Activated CD4-positive, alpha-beta memory T cell treated with anti-CD3 and anti-CD28 coated beads, Interleukin-2, amount 10 ng/mL, durations not matched to agents 7 days and 5 days (primary cell): Measurements from ENCODE around the gene DCDC2C. TPM values are rescaled to one million over a fixed set of nuclear protein-coding genes. Genes with fewer than 3 reads are reported as not detected.

Source experiments
- CTCF ChIA-PET: fragments of 350-600 bp; sonication (Branson Sonifier 250); formaldehyde crosslinking; loops from one replicate; lab custom pipeline; 2021; ENCODE audit warnings: antibody characterized with exemption, inconsistent platforms; lab: Charles Lee
- POLR2A ChIA-PET: fragments of 350-600 bp; sonication (Branson Sonifier 250); formaldehyde crosslinking; loops from one replicate; lab custom pipeline; 2021; ENCODE audit warnings: antibody characterized with exemption; lab: Charles Lee
- DNase-seq: peaks from one replicate; pipeline ENCODE4 v3.0.0-alpha.2; 2020
- H3K27ac Mint-ChIP-seq: one replicate; pipeline ENCODE4 v1.8.0; 2021; ENCODE audit warnings: mild to moderate bottlenecking, mixed read lengths
- H3K27me3 Mint-ChIP-seq: one replicate; pipeline ENCODE4 v1.8.0; 2021; ENCODE audit warnings: mixed read lengths
- H3K36me3 Mint-ChIP-seq: one replicate; pipeline ENCODE4 v1.8.0; 2021; ENCODE audit warnings: low read depth, mixed read lengths
- H3K4me1 Mint-ChIP-seq: one replicate; pipeline ENCODE4 v1.8.0; 2021; ENCODE audit warnings: mixed read lengths
- H3K4me3 Mint-ChIP-seq: one replicate; pipeline ENCODE4 v1.8.0; 2021; ENCODE audit warnings: mild to moderate bottlenecking, mixed read lengths
- H3K9me3 Mint-ChIP-seq: one replicate; pipeline ENCODE4 v1.8.0; 2021; ENCODE audit warnings: mixed read lengths
- total RNA-seq, 2 experiments: library from RNA; stranded (reverse); gene quantifications; one replicate each; pipeline ENCODE4 v1.2.3, GENCODE V29; 2021

The DCDC2C gene
- total RNA-seq, 2 experiments from 2014 or later: not detected

DNA sequence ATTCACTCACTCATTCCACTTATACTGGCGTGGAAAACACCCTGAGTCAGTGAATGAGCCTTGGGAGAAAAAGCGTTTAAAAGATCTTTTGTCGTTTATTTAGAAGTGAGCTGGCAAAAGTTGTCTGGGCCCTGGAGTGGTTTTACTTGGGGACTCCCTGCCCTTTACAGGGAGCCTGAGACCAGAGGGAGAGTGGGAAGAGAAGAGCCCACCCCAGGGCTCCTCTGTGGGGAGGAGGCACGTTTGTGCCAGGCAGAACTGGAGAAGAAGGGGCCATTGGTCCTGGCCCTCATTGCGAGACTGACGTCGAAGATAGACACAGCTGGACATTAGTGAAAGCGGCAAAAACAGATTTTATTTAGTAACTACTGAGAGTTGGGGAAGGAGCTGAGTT, 25.7 kb downstream of the DCDC2C start:
- POLR2A ChIA-PET: no interaction called here
- H3K27ac Mint-ChIP-seq: no peak overlapping the region
- no peak overlapping the region for H3K4me3 Mint-ChIP-seq
- H3K4me1 Mint-ChIP-seq: no peaks in the 10 kb centered on the region
- H3K27me3 Mint-ChIP-seq: peaks cover 2% of the 10 kb centered on the region
- DNase-seq: no peak
- no peaks in the 10 kb centered on the region for H3K9me3 Mint-ChIP-seq
- CTCF ChIA-PET: interaction anchor here (1.9 to 5.9 kb wide), 2 partner anchors 11 to 53 kb away, joined by 4 to 71 read pairs; no protein-coding TSS in a partner anchor
- no peaks in the 10 kb centered on the region for H3K36me3 Mint-ChIP-seq

DNA sequence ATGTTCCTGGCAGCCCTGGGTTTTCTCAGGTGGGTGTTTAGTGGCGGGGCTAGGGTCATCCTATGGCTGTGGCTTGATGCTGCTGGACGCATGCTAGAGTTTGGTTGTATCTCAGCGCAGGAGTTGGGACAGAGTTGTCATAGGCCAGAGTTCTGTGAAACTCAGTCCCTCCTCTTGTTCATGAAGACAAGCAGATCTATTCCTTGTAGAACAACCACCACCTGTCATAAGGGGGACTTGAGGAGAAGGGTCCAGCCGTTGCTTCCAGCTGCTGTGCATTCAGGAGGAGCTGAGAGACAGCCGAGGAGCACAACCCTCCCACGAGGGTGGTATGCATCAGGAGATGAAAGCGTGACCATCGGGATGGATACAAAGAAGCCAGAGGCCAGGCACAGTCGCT, 26.4 kb downstream of the DCDC2C start:
- ChIA-PET CTCF (interaction anchor here (0.5 to 5.9 kb wide), 2 partner anchors 53 to 537 kb away, joined by 3 to 71 read pairs; no protein-coding TSS in a partner anchor), POLR2A (no interaction called here)
- H3K4me3 Mint-ChIP-seq: no peak overlapping the region
- no peaks in the 10 kb centered on the region for H3K36me3 Mint-ChIP-seq
- DNase-seq: no peak
- no peak overlapping the region for H3K27ac Mint-ChIP-seq
- no peaks in the 10 kb centered on the region for H3K9me3 Mint-ChIP-seq
- H3K4me1 Mint-ChIP-seq: no peaks in the 10 kb centered on the region
- peaks cover 6% of the 10 kb centered on the region for H3K27me3 Mint-ChIP-seq

DNA sequence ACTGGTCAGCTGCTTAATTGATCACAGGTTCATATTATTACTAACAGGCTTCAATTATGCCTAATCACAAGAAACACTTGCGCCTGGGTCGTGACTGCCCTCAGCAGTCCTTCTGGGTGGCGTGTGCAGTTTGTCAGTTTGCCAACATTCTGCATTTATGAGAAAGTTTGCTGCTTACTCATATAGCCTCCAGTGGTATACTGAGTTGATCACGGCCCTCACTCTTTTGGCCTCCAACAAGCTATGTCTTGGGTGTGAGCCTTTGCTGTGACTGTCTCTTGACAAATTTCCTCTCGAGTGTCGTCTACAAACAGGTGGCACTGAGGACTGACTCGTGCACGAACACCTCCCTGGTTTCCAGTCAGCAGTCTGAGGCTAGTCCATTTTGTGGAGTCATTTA, 27.3 kb downstream of the DCDC2C start:
- Mint-ChIP-seq H3K4me3 (no peak overlapping the region), H3K4me1 (no peaks in the 10 kb centered on the region), H3K36me3 (no peaks in the 10 kb centered on the region), H3K9me3 (no peaks in the 10 kb centered on the region), H3K27ac (no peak overlapping the region), H3K27me3 (peaks cover 6% of the 10 kb centered on the region)
- POLR2A ChIA-PET: no interaction called here
- no peak for DNase-seq
- CTCF ChIA-PET: interaction anchor here (5.9 kb wide), 1 partner anchor 52 kb away, joined by 71 read pairs; no protein-coding TSS in a partner anchor

DNA sequence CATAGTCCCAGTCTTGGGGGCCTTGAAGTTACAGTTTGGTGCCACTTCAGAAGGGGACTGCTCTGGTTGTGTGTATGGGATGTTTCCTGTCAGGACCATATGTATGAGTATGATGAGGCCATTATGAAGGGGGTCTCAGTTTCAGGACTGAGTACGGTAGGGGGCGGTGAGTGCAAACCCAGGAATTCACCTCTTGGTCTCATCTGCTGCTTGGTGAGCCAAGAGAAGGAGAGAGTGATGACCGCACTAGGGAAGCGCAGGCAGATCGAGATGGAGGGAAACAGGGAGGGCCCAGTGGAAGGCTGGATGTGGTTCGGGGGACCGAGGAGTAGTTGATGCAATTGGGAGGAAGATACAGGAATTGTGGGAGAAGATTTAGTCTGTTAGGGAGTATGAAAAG, 28.5 kb downstream of the DCDC2C start:
- DNase-seq: no peak
- Mint-ChIP-seq H3K4me3 (no peak overlapping the region), H3K36me3 (no peaks in the 10 kb centered on the region), H3K4me1 (no peaks in the 10 kb centered on the region), H3K27ac (no peak overlapping the region), H3K27me3 (peaks cover 14% of the 10 kb centered on the region), H3K9me3 (no peaks in the 10 kb centered on the region)
- CTCF ChIA-PET: interaction anchor here (5.9 kb wide), 1 partner anchor 51 kb away, joined by 71 read pairs; no protein-coding TSS in a partner anchor
- POLR2A ChIA-PET: no interaction called here

DNA sequence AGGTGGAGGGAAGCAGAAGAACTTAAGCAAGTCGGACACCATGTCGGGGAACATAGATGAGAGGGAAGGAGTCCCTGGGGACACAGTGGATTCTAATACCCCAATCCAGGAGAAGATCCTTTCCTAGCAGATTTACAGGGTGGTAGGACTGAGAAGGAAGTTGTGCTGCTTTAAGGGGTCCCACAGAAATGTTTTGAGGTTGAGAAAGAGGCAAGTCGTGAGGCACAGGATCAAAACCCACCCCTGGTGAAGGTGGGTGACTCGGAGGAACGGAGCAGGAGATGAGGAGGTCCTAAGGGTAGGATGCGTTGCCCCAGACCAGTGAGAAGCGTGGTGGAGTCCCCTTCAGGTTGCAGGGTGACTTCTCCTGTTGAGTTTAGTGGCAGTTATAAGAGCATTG, 32.7 kb downstream of the DCDC2C start:
- Mint-ChIP-seq H3K27ac (no peak overlapping the region), H3K4me1 (no peaks in the 10 kb centered on the region), H3K4me3 (no peak overlapping the region), H3K27me3 (peaks cover 14% of the 10 kb centered on the region), H3K9me3 (no peaks in the 10 kb centered on the region), H3K36me3 (no peaks in the 10 kb centered on the region)
- DNase-seq: no peak
- CTCF ChIA-PET: no interaction called here
- POLR2A ChIA-PET: no interaction called here

DNA sequence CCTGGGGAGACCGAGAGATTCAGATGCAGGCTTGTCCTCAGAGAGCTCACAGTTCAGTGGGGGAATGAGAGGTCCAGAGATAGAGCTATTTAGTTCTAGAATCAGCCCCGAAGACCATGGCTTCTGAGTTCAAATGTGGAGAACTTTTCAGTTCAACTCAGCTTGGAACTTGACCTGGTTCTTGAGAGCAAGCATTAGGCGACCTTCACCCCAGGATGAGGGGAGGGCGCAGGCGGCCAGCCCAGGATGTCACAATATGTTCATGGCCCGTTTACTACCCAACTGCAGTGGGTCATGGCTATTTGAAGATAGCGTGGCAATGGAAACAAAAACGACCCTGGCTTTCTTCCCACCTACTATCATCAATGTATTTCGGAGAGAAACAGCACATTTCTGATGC, 33.8 kb downstream of the DCDC2C start:
- Mint-ChIP-seq H3K4me1 (no peaks in the 10 kb centered on the region), H3K27ac (no peak overlapping the region), H3K27me3 (peaks cover 12% of the 10 kb centered on the region), H3K36me3 (no peaks in the 10 kb centered on the region), H3K4me3 (no peak overlapping the region), H3K9me3 (no peaks in the 10 kb centered on the region)
- ChIA-PET CTCF (interaction anchor here (2.0 kb wide), 1 partner anchor 9 kb away, joined by 7 read pairs; no protein-coding TSS in a partner anchor), POLR2A (no interaction called here)
- no peak for DNase-seq

DNA sequence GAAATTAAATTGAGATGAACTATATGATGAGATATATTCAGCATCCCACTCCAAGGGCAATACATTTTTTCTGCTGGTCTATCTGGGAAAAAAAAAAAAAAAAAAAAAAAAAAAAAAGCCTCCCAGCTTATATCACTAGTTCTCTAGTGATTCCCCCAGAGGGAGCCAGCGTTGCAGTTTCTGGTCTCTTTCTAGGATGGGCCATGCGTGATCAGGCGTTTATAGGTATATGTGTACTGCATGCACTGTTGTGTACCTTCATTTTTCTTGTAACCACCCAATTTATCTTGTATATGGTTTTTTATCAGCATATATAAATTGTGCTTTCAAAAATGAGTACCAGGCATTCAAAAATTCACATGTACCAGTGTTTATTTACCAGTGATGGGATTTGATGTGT, 35.1 kb downstream of the DCDC2C start:
- H3K4me3 Mint-ChIP-seq: no peak overlapping the region
- CTCF ChIA-PET: interaction anchor here (1.3 to 2.0 kb wide), 2 partner anchors 11 to 43 kb away, joined by 6 to 7 read pairs; no protein-coding TSS in a partner anchor
- H3K9me3 Mint-ChIP-seq: no peaks in the 10 kb centered on the region
- no peak overlapping the region for H3K27ac Mint-ChIP-seq
- DNase-seq: no peak
- H3K36me3 Mint-ChIP-seq: no peaks in the 10 kb centered on the region
- peaks cover 12% of the 10 kb centered on the region for H3K27me3 Mint-ChIP-seq
- POLR2A ChIA-PET: no interaction called here
- no peaks in the 10 kb centered on the region for H3K4me1 Mint-ChIP-seq

DNA sequence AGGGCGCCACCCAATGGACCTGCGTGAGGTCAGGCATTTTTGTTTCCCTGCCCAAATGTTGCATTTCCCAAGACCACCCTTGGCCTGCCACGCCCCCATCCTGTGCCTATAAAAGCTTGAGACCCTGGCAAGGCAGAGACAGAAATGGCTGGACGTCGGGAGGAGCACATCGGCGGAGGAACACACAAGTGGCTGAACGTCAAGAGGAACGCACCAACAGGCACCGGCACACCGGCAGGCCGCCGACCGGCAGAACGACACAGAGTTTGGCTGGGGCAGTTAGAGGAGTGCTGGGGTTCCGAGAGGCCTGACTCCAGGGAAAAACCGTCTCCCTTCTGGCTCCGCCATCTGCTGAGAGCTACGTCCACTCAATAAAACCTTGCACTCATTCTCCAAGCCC, 35.9 kb downstream of the DCDC2C start:
- Mint-ChIP-seq H3K4me3 (no peak overlapping the region), H3K27ac (no peak overlapping the region), H3K4me1 (no peaks in the 10 kb centered on the region), H3K9me3 (no peaks in the 10 kb centered on the region), H3K27me3 (peaks cover 9% of the 10 kb centered on the region), H3K36me3 (no peaks in the 10 kb centered on the region)
- DNase-seq: no peak
- ChIA-PET CTCF (interaction anchor here (1.3 kb wide), 1 partner anchor 42 kb away, joined by 6 read pairs; no protein-coding TSS in a partner anchor), POLR2A (no interaction called here)

DNA sequence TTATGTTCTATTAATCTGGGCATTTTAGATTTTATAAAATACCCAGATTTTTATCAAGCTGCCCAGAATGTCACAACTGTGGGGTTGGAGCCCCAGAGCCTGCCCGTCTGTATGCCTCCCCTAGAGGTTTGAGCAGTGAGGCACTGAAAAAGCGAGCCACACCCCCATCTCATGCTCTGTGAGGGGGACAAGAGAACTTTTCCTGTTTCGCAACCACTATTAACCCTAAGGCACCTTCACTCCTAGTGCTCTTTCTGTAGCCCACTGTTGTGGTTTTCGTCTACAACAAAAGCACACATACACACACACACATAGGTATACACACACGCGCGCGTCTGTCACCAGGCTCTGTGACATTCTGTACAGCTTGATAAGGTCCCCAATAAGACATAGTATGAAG, 38.0 kb downstream of the DCDC2C start:
- Mint-ChIP-seq H3K36me3 (no peaks in the 10 kb centered on the region), H3K9me3 (no peaks in the 10 kb centered on the region), H3K27me3 (peaks cover 1% of the 10 kb centered on the region), H3K27ac (no peak overlapping the region), H3K4me1 (no peaks in the 10 kb centered on the region), H3K4me3 (no peak overlapping the region)
- CTCF ChIA-PET: no interaction called here
- POLR2A ChIA-PET: no interaction called here
- no peak for DNase-seq

DNA sequence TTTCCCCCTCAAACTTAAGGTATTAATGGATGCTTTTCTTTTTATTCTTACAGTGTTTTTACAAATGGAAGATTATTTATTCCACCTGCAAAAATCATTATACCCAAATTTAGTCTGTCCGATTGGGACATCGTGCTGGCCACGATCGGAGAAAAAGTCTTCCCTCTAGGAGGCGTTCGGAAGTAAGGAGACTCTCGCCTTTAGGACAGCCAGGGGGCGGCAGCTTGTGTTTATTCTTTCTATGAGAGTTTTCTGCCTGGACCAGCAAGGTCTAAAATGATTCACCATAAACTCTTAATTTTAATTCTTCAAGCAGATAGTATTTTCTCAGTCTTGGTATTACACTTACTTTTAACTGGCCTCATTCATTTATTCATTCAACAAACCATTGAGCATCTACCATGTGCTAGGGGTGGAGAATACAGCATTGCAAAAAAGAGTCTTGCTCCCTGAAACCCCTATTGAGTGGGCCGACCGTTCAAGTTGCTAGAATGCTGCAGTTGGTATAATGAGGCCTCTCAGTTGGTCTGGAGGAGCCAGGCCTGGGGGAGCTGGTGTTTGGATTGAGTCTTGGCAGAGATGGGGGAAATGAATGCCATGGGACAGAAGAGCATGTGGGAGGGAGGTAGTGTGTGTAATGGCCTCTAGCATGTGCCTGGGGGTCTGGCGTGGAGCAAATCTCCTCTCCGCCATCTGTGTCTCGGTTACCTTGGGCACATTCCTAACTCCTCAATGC, 38.7 kb downstream of the DCDC2C start:
- Mint-ChIP-seq H3K9me3 (no peaks in the 10 kb centered on the region), H3K4me3 (no peak overlapping the region), H3K36me3 (no peaks in the 10 kb centered on the region), H3K27ac (no peak overlapping the region), H3K27me3 (no peaks in the 10 kb centered on the region), H3K4me1 (no peaks in the 10 kb centered on the region)
- DNase-seq: no peak
- ChIA-PET CTCF (no interaction called here), POLR2A (no interaction called here)

DNA sequence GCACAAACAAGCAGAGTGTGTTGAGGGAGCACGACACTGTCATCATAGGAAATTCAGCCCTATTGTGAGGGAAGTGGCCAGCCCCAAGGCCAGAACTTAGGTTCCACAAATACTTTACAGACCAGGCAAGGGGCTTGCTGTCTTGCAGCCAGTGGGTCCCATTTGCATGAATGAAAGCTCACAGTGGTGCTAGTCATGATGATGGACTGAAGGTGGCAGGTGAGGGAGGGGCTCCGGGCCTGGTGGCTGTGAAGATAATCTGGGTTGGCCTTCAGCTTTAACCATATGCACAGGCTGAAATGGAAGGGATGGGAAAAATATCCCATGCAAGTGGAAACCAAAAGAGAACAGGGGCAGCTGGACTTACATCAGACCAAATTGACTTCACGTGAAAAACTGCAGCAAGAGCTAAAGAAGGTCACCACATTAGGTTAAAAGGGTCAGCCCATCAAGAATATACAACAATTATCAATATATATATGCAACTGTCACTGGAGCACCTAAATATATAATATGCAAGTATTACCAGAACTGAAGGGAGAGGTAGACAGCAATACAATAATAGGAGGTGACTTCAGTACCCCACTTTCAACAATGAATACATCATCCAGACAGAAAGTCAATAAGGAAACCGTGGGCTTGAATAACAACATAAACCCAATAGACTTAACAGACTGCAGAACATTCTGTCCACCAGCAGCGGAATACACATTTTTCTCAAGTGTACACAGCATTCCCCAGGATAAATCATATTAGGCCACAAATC, 39.6 kb downstream of the DCDC2C start:
- ChIA-PET POLR2A (no interaction called here), CTCF (no interaction called here)

DNA sequence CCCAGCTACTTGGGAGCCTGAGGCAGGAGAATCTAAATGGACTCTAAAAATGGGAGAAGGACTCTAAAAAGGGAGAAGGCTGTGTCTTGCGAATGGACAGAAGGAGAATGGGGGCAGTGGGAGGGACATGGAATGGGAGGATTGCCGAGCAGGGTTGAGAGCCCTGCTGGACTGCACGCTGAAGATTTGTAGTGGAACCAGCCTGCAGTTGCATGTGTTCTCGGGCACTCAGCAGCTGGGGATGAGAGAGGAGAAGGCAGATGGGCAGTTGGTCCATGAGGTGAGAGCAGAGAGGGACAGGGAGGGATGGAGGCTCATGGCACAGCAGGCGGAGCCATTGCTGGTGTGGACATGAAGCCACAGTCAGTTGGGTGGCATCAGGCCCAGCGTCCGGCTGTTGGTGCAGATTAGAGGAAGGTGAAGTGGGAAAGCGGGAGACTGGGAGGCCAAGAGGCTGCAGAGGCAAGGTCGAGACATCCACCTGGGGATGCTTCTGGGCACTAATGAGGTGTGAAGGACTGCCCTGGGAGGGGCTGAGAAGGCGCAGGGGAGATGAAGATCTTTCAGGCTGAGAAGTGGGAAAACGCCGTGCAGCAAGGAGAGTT, 40.7 kb downstream of the DCDC2C start:
- no peak for DNase-seq
- H3K9me3 Mint-ChIP-seq: no peaks in the 10 kb centered on the region
- no peaks in the 10 kb centered on the region for H3K4me1 Mint-ChIP-seq
- no peaks in the 10 kb centered on the region for H3K36me3 Mint-ChIP-seq
- ChIA-PET POLR2A (no interaction called here), CTCF (no interaction called here)
- H3K4me3 Mint-ChIP-seq: no peak overlapping the region
- no peaks in the 10 kb centered on the region for H3K27me3 Mint-ChIP-seq
- H3K27ac Mint-ChIP-seq: no peak overlapping the region

More for the DNA sequence above, 39.6 kb downstream of the DCDC2C start:
- Mint-ChIP-seq H3K27ac (no peak overlapping the region), H3K9me3 (no peaks in the 10 kb centered on the region), H3K4me1 (no peaks in the 10 kb centered on the region), H3K36me3 (no peaks in the 10 kb centered on the region), H3K4me3 (no peak overlapping the region), H3K27me3 (no peaks in the 10 kb centered on the region)
- DNase-seq: no peak

DNA sequence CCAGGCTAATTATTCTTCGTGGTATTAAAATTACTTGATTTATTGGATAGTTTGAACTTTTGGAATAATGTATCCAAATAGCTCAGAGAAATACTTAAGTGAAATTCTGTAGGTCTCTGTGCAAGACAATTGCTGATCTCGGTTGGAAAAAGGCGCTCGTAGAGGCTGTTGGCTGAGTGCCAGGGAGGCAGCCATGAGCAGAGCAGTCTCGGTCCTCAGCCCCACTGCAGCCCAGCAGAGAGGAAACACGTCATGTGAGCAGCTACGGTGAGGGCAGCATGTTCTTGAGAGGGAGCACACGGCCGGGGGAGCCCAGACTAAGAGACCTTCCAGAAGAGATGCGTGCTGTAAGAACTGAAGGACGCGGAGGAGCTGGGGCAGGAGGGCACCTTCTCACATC, 42.5 kb downstream of the DCDC2C start:
- no peak overlapping the region for H3K4me3 Mint-ChIP-seq
- H3K9me3 Mint-ChIP-seq: no peaks in the 10 kb centered on the region
- CTCF ChIA-PET: no interaction called here
- no peaks in the 10 kb centered on the region for H3K27me3 Mint-ChIP-seq
- H3K27ac Mint-ChIP-seq: no peak overlapping the region
- H3K4me1 Mint-ChIP-seq: no peaks in the 10 kb centered on the region
- H3K36me3 Mint-ChIP-seq: no peaks in the 10 kb centered on the region
- DNase-seq: no peak
- POLR2A ChIA-PET: no interaction called here
